Measurements from ENCODE around the gene GRIP2.

GRIP2 gene

DNA sequence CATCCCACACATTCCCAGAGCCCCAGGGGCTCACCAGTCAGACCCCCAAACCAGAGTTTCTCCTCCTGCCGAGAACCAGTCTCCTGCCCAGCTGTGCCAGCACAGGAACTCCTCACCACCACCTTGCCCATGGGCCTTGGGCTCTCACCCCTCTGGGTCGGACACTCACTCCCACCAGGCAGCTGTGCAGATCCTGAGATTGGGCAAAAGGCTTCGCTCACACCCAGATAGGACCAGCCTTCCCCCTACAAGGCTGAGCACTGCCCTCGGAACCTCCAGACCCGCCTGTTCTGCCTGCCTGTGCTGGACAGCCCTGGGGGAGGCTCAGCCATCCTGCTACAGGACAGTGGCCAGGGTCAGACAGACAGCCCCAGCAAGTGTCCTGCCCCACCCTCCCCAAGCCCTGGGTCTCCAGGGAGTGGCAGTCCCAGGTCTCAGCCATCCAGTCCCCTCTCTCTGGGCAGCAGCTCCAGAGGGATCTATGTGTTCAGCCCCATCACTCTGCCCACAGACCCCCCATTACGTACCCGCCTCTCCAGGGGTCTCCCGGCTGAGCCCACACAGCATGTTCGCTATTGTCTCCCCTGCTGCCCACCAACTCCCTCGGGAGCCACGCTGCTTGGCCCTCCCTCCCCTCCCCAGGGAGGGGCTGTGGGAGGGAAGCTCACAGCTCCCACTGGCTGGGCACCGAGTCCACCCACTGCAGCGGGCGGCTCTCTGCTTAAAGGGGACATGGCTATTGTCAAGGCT lies at the start of gene GRIP2:
Gene GRIP2, minus strand, starts transcription at position 601 of the 750 bp plus-strand sequence. Its CDS starts 34 bp downstream, at position 567.
- DNase-seq, result no peak

DNA sequence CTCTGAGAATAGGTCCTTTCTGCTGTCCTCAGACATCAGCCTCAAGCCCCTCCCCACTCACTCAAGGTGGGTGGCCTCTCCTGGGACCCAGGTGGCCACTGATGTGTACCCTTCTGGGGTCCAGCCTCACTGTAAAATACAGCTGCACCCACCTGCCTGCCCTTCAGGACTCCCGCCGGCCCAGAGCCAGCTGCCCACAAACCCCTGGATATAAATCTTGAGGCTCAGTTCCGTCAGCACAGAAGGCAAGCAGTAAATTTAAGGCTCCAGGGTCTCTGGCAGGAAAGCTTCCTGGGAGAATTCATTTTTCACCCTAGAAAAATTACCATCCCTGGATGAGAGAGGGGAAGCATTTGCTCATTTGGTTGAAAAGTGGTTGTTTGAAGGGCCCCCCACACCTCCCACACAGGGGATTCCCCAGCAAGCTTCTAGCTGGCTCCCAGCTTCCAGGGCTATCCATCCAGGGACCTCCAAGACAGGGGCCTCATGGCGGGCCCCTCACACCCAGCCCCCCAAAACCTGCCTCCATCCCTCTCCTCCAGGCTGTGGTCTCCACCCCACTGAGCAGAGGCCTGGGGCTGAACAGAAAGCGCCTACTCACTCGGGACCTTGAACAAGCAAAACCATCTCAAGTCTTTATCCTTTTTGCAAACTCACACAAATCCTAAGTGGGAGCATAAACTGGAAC lies 48.4 kb upstream of the GRIP2 start:
- no peak for DNase-seq

DNA sequence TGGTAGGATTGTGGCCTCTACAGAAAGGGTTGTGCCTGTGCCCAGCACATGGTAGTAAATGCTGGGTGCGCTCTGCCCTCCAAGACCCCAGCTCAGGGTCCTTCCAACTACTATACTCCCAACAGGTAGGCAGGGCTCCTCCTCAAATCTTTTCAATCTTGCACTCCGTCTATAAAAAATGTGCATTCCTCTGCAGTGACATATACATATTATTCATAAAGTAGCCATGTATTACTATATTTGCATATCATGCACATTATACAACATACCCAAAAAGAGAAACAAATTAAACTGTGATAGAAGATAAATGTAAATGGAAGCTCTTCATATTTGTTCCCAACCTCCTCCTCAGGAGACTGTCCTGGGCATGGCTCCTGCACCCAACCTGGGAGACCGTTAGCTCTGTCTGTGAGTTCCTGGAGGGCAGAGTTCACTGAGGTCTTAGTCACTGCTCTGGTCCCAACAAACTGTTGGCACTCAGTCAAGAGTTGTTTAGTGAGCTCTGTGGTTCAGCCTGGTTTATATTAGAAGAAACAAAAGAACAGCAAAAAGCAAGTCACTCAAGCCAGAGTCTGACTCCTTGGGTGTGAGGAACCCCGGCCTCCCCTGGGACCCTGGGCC lies 47.7 kb upstream of the GRIP2 start:
- no peak for DNase-seq

DNA sequence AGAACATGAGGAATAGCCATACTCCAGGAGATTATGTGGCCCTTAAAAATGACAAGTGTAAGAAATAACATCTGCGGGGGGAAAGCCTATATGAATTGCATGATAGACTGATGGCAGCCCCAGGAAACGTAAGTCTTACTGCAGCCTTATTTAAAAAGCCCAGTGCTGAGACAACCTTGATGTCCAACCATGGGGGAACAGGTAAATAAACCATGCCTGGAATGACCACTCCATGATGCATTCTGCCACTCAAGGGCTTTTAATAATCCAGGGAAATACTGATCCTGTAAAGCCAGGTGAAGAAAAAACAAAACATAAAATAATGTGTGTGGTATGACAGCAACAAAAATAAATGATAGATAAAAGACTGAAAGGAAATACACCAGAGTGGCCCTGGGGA lies 46.5 kb upstream of the GRIP2 start:
- no peak for DNase-seq

DNA sequence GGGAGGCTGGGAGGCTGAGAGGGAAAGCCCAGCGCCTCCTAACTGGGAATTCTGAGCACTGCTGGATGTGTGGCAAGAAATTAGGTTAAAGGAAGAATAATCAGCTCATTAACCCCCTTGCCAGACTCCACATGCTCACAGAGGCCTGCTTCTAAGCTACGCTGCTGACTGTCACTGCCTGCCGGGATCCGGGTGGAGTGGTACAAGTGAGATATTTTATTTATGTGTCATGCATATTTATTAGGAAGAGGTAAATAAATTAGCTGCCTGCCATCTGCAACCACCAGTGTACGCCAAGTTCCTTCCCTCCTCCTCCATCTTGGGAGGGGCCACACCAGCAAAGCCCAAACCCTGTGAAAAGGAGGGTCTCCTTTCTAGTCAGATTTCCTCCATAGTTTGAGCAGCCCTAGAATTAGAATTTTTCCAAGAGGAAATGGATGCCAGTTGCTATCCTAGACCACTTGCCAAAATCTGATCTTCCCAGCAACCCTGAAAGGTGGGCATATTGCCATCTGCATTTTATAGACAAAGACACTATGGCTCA lies 43.5 kb upstream of the GRIP2 start:
- DNase-seq, result no peak

DNA sequence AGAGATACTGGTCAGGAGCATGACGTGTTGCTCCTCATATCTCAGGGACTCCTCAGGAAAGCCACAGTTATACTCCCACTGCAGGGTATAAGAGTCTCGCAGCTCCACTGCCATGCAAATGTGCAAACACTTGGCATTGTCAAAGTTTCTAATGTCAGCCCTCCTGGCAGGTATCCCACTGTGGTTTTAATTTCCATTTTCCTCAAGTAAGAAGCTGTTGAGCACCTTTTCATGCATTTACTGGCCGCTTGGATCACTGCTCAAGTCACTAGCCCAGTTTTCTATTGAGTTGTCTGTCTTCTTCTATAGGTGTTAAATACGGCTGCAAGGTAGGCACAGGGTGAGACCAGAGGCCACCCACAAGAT lies 41.9 kb upstream of the GRIP2 start:
- DNase-seq, result no peak

DNA sequence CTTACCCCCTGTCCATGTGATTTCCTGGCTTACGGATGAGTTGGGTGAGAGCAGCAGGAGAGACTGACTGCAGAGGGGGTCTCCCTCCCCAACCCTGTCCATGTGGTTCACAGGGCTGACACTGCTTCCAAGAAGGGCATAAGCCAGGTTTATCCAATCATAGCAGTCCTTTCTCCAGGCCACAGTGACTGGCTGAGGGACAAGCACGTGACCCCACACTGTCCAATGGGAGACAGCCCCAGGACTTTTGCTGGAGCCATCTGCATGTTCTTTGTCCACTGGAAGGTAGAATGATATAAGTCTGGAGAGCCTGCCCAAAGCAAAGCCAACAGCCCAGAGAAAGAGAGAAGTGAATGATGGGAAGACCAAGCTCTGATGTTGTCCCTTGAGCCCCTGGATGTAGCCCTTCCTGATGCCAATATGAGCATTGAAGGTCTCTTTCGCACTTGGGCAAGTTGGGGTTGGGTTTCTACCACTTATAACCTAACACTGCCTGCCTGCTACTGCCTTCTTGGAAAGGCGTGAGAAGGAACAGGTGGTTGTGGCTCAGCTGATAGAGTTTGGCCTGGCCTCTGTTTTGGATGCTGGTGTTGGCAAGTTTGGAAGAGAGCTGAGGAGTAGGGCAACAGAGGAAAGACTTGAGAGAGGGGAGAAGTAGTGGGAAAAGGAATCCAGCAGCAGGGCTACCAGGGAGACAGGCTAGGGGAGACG lies 41.3 kb upstream of the GRIP2 start:
- DNase-seq, result no peak

DNA sequence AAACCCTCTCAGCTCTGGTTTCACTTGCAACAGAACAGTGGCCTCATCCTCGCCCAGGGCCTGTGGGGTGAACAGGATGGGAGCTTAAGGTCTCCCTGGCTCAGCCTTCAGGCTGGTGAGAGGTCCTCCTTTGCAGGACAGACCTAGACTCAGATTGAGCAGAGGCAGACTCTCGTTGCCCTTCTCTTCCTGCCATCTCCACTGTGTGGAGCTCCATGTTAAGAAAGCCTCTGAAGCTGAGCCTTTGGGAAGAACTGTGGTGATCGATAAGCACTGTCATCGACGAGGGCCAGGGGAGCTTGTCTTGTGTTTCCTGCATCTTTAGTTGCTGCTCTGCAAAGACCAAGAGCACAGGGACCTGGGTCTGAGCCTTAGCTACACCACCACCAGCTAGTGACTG lies 37.8 kb upstream of the GRIP2 start:
- no peak for DNase-seq

DNA sequence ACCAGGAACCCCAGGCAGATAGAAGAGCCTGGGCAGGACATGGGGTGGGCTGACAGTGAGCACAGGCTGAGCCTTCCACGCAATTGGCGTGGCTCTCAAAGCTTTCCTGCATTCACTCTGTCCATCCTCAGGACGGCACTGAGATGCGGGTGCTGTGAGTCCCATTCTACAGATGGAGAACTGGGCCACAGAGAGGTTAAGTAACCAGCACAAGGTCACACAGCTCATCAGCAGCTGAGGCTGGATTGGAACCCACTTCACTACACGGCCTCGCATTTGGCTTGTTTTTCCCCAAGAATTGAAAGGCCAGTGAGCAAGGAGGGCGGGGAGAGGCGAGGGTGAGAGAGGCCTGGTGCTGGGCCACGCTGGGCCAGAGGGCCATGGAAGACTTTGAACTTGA lies 36.0 kb upstream of the GRIP2 start:
- DNase-seq, result no peak

DNA sequence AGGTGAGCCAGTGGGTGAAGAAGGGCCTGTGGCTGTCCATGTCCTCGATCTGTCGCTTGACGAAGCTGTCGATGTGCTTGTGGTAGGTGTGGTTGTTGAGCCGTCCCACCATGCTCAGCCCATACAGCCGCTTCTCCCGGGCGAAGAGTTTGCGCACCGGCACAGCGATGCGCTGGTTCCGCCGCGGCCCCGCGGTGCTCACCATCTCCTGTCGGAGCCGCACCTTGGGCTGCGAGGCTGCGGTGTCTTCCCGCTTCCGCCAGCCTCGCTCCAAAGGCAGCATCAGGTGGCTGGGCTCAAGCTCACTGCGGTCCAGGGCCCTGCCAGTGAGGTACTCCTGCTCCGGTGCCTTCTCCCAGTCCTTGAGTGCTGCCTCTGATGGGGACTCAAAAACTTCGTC lies 34.0 kb upstream of the GRIP2 start:
- no peak for DNase-seq

DNA sequence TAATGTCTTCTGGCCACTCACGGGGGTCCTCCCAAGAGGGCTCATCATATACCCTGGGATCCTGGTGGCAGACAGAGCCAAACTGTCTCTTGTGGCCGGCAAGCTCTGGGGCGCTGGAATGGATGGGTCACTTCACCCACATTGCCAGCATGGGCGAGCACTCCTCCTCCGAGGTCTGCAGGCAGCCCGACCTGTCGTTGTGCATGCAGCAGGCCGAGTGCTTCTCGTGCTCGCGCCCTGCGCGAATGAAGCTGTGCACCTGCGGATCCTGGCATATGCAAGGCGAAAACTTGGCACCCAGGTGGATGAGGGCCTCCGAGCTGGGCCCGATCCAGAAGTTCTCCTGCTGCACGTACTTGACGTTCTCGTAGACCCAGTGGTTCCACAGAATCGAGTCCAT lies 33.6 kb upstream of the GRIP2 start:
- no peak for DNase-seq

DNA sequence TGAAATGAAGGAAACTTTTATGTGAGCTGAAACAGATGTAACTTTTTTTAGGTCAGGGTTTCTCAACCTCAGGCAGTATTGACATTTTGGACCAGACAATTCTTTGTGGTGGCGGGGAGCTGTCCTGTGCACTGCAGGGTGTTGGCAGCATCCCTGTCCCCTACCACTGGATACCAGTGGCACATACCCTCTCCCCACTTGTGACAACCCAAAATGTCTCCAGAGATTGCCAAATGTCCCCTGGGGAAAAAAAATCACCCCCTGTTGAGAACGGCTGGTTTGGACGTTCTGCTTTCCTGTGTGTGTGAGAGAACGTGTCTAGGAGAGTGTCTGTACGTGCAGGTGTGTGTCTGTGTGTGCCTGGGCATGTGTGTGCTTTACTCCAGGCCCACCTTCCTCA lies 30.7 kb upstream of the GRIP2 start:
- no peak for DNase-seq

DNA sequence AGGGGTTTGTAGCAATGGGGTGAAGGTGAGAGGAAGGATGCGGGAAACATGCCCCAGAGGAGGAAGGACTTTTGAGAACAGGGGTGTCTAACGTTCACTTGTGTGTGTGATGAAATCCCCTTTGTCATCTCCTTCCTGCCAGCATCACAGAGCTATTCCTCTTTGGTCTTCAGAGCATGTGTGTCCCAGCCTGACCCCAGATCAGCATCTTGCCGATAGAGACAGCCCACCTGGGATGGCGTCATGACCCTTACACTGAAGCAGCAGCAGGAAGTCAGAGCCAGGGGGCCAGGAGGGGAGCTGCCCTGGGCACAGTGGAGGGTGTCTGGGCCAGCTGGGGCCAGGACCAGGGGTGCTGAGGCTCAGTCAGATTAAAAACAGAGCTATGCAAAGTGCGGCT lies 29.9 kb upstream of the GRIP2 start:
- no peak for DNase-seq

DNA sequence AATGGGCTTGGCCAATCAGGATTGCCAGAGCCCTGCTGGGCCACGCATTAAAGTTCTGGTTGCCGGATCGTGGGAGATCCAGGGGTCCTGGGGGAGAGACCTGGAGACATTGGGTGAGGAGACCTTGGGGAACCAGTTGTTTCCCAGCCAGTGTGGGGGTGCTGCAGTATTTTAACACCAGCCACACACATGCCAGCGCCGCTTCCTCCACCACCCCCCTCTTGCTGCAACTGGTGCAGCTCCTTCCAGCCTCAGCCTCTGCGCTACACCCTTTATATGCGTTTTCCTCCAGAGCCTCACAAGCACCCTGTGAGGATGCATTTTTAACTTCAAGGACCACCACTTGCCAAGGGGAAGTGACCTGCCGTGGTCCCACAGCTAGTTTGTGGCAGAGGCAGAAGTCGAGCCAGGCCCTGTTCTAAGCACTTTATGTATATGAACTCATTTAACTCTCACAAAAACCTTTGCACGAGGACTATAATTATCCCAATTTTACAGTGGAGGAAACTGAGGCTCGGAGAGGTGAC lies 29.4 kb upstream of the GRIP2 start:
- no peak for DNase-seq

DNA sequence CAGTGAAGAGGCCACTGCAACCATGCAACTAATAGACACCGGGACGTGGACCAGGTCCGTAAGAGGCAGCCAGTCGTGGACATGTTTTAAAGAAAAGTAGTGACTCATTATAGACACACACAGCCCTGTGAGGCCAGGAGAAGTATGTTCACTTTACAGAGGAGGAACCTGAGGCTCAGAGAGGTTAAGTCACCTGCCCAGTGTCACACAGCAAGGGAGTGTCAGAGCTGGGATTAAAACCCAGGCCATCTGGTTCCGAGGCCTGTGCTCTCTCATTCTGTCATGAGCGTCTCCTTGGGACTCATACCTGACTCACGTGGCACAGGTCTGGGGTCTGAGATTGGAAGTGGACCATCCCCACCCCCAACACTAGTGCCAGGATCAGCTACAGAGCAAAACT lies 28.1 kb upstream of the GRIP2 start:
- no peak for DNase-seq

DNA sequence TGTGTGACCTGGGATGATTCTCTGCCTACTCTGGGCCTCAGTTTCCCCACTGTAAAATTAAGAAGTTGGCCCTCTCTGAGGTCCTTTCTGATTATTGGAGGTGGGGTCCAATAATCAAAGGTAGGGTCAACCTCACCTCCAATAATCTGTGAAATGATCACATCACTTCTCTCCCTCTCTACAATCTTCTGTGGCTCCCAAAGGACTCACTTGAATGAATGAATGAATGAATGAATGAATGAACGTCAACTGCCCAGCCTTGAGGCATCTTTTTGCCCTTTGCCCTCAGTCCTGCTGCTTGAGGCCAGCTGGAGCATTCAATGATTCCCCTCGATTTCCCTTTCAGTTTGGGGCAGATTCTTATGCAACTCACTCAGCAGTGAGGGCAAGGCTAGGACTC lies 26.7 kb upstream of the GRIP2 start:
- no peak for DNase-seq

DNA sequence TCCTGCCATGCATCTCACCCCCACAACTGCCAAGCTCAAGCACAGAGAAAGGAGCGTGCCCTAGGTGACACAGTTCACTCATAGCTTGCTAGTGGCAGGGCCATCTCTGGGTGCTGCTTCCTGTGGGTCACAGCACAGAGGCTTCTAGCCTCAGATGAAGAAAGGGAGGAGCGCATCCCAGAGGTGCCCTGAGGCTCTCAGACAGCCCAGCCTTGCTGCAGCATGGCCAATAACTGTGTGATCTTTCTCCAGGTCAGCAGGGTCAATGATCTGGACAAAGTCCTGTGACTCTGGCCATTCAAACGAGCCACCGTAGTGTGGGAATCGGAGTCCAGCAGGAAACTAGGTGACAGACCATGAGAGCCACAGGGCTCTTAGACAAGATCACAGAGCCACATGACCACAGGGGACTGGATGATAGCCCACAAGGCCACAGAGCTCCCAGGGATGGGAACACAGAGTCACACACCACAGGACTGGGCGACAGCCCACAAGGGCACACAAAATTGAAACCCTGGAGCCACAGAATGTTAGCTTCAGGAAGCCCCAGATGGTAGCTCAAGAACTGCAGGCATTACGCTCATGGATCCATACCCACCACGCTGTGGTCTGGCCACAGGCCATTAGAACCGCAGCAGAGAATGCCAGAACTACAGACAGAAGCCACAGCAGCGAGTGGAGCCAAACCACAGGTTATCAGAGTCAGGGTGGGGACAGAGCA lies 25.9 kb upstream of the GRIP2 start:
- peak; percentile 9 for DNase-seq

DNA sequence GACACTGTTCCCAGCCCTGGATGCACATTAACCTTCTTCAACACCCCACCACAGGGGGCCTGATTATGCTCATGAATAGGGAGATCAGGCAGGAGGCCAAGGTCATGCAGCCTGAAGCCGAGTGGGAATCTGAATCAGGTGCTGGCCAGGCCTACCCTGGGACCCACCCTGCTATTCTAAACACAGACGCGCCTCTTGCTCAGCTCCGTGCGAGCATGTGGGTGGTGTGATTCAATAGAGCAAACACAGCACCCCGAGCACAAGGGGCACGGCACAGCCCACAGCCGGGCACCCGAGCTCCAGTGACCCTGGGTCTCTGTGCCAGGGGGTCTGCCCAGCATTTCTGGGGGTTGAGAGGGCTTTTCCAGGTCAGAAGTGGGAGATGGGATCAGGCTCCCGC lies 24.6 kb upstream of the GRIP2 start:
- DNase-seq, result no peak

DNA sequence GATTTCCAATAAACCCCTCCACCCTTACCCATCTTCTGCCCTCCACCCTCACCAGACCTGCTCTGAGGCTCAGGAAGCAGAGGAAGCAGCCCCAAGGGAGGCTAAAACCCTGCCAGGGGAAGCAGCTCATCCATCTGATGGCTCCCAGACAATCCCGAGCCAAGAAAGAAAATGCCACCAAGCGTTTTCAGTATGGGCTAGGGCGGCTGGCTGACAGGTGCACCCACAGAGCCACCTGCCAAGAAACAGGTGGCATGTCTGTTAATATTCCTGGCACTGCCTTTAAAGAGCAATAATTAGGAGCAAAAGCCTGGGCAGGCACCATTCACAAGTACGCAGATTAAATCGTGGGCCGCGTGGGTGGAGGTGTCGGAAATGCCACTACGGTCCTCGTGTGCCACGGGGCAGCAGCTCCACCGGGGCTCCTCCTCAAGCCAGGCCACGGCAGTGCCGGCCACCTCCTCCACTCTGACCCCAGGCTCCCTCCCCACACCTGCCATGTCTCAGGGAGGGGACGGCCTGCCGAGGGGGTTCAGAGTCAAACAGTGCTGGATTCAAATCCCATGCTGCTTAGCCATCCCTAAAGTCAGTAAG lies 23.9 kb upstream of the GRIP2 start:
- no peak for DNase-seq

DNA sequence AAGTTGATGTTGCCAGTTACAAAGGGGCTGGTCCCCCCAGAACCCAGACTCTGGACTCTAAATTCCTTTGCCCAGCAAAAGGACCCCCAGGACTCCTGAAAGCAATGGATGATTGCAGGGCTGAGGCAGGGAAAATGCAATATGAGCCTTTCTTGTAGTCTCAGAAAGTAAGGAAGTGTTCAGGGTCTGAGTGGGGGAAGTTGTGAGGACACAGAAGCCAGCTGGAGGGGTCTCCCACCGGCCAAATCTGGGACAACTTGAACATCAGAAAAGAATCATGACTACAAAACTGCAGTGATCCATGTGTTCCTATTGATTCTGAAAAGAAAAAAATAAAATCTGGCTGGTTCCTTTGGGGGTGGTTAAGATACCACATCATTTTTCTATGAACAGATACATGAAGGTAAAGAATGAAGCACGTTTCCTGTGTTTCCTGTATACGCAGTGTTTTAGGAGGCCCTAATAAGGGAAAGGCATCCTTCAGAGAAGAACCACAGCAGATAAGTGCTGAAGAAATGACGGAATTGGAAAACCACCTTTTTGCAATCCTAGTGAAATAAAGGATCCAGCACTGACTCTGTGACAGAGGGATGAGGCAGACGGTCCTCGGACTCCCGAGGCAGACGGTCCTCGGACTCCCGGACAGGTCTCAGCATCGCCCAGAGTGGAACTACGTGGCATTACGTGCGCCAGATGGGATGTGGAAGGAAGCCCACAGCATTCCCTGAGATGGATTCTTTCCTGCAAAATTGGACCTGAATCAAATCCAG lies 22.2 kb upstream of the GRIP2 start:
- no peak for DNase-seq

All from GDM1 (cell line).